GM18502 (cell line): ENCODE results near the gene MAP3K14.
"Not testable (repeated sequence)": the region's sequence is repeated elsewhere in the genome, so short reads cannot be mapped to it uniquely, and the experiment has no call there.

Experiments used
- ATAC-seq: cut with Tn5 transposase; IDR thresholded peaks from one replicate; pipeline ENCODE4 v1.9.1; 2021; ENCODE audit warnings: mild to moderate bottlenecking; ENCODE audit not compliant: unreplicated experiment, poor library complexity

MAP3K14 gene

GRCh38 chr17:45264430-45264829, 52.4 kb downstream of the MAP3K14 start:
- no peak for ATAC-seq

- ATAC-seq: no peak
These were observed 53.4 kb downstream of the MAP3K14 start for GRCh38 chr17:45263477-45263860.

- ATAC-seq: no peak
These were observed 54.0 kb downstream of the MAP3K14 start for GRCh38 chr17:45262516-45263476.

GRCh38 chr17:45261577-45262515, 55.0 kb downstream of the MAP3K14 start, which contains the start of gene SPATA32:
Gene SPATA32 (minus strand): TSS chr17:45262094. CDS start chr17:45262016, 78 bp downstream.
- peak; percentile 62 for ATAC-seq

GRCh38 chr17:45260204-45260783, 56.5 kb downstream of the MAP3K14 start:
- no peak for ATAC-seq

- ATAC-seq: no peak
These were observed 57.8 kb downstream of the MAP3K14 start for GRCh38 chr17:45258981-45259380.

- no peak for ATAC-seq
These were observed 59.7 kb downstream of the MAP3K14 start for GRCh38 chr17:45257115-45257514.

GRCh38 chr17:45256114-45256966, 60.5 kb downstream of the MAP3K14 start:
- ATAC-seq: no peak

GRCh38 chr17:45255358-45255757, 61.5 kb downstream of the MAP3K14 start:
- ATAC-seq: no peak

GRCh38 chr17:45253879-45254278, 62.9 kb downstream of the MAP3K14 start:
- no peak for ATAC-seq

- not testable (repeated sequence) for ATAC-seq
These were observed 63.6 kb downstream of the MAP3K14 start for GRCh38 chr17:45253237-45253636.

GRCh38 chr17:45251931-45252330, 64.9 kb downstream of the MAP3K14 start:
- ATAC-seq: no peak

GRCh38 chr17:45248132-45248957, 68.5 kb downstream of the MAP3K14 start:
- peak; percentile 63 for ATAC-seq

- ATAC-seq: peak; percentile 81
These were observed 69.2 kb downstream of the MAP3K14 start for GRCh38 chr17:45247429-45248131.

GRCh38 chr17:45246861-45247428, 69.9 kb downstream of the MAP3K14 start:
- ATAC-seq: no peak

- ATAC-seq: no peak
These were observed 70.5 kb downstream of the MAP3K14 start for GRCh38 chr17:45246338-45246737.

GRCh38 chr17:45244725-45245656, 71.8 kb downstream of the MAP3K14 start:
- ATAC-seq: no peak
